GM06990 (cell line): Measurements from ENCODE around the gene EHBP1L1.

ENCODE experiments used
- DNase-seq: peaks from one replicate; pipeline ENCODE4 v3.0.0-alpha.2; 2011; ENCODE audit not compliant: insufficient read length; ENCODE audit errors: extremely low read depth
- H3K27me3 ChIP-seq: replicated peaks from 2 replicates; pipeline ENCODE4 v1.6.0; 2011; ENCODE audit warnings: low read length; ENCODE audit not compliant: control insufficient read depth, insufficient read depth
- H3K36me3 ChIP-seq: 2 replicates; pipeline ENCODE4 v1.5.1; 2011; ENCODE audit warnings: low read length; ENCODE audit not compliant: control insufficient read depth, insufficient read depth
- H3K4me3 ChIP-seq: replicated peaks from 2 replicates; pipeline ENCODE4 v1.5.1; 2011; ENCODE audit warnings: low read depth, mild to moderate bottlenecking, control low read depth, low read length
- CTCF ChIP-seq: IDR thresholded peaks from 2 replicates; pipeline ENCODE4 v1.5.1; 2011; ENCODE audit warnings: low read length, control low read depth, mild to moderate bottlenecking, inconsistent platforms; ENCODE audit not compliant: insufficient read depth, poor library complexity, severe bottlenecking

The EHBP1L1 gene

GRCh38 chr11:65554842-65555430 lies 20.9 kb upstream of the EHBP1L1 start:
- no peak overlapping the region for H3K4me3 ChIP-seq
- no peak for TF ChIP-seq CTCF
- H3K36me3 ChIP-seq: no peaks in the 10 kb centered on the region
- DNase-seq: no peak
- no peaks in the 10 kb centered on the region; the same call in 1 of the 2 replicates for H3K27me3 ChIP-seq

- no peak for TF ChIP-seq CTCF
- Histone ChIP-seq H3K4me3 (no peak overlapping the region), H3K27me3 (no peaks in the 10 kb centered on the region; the same call in 1 of the 2 replicates), H3K36me3 (no peaks in the 10 kb centered on the region)
- DNase-seq: no peak
Measured at GRCh38 chr11:65555693-65556231, 20.1 kb upstream of the EHBP1L1 start.

- H3K4me3 ChIP-seq: no peak overlapping the region
- DNase-seq: no peak
- H3K27me3 ChIP-seq: no peaks in the 10 kb centered on the region; the same call in 1 of the 2 replicates
- TF ChIP-seq CTCF: no peak
- no peaks in the 10 kb centered on the region for H3K36me3 ChIP-seq
Measured at GRCh38 chr11:65556470-65557279, 19.2 kb upstream of the EHBP1L1 start.

- H3K36me3 ChIP-seq: no peaks in the 10 kb centered on the region
- no peaks in the 10 kb centered on the region; the same call in 1 of the 2 replicates for H3K27me3 ChIP-seq
- no peak for TF ChIP-seq CTCF
- no peak overlapping the region for H3K4me3 ChIP-seq
- no peak for DNase-seq
Measured at GRCh38 chr11:65557280-65558001, 18.4 kb upstream of the EHBP1L1 start.

GRCh38 chr11:65558002-65558929 lies 17.6 kb upstream of the EHBP1L1 start, which contains the start of gene LTBP3:
LTBP3 (minus strand) TSS chr11:65558359; CDS start chr11:65557959, 400 bp downstream.
- peak within 1 kb of the TSS; percentile 48 for H3K4me3 ChIP-seq
- no peak for TF ChIP-seq CTCF
- no peak for DNase-seq
- H3K36me3 ChIP-seq: no peaks in the 10 kb centered on the region
- H3K27me3 ChIP-seq: no peaks in the 10 kb centered on the region; the same call in 1 of the 2 replicates
